Skeletal muscle tissue (tissue), 4 donors: ENCODE results near the gene SPRTN. TPM values are rescaled to one million over a fixed set of nuclear protein-coding genes. Genes with fewer than 3 reads are reported as not detected.
A peak's percentile ranks its signal among the peaks of the same experiment; 100 is the strongest.

Source experiments
- H3K27ac ChIP-seq: one replicate; pipeline ENCODE4 v1.7.0; 2013; ENCODE audit warnings: mild to moderate bottlenecking, low read depth, low read length, inconsistent platforms
- H3K27me3 ChIP-seq, 3 donors: one replicate each; pipeline ENCODE4 v1.7.0; 2013; ENCODE audit warnings: low read length in 3 of 3; ENCODE audit not compliant: control insufficient read depth in 3 of 3, insufficient read depth in 3 of 3
- H3K36me3 ChIP-seq, 3 donors: one replicate each; pipeline ENCODE4 v1.7.0; 2013; ENCODE audit warnings: low read length in 3 of 3; ENCODE audit not compliant: control insufficient read depth in 3 of 3, insufficient read depth in 3 of 3
- H3K4me1 ChIP-seq, 3 donors: one replicate each; pipeline ENCODE4 v1.7.0; 2013; ENCODE audit warnings: low read length in 3 of 3, mild to moderate bottlenecking in 3 of 3; ENCODE audit not compliant: control insufficient read depth in 3 of 3, insufficient read depth in 3 of 3
- H3K4me3 ChIP-seq, 3 donors: one replicate each; pipeline ENCODE4 v1.7.0; 2013; ENCODE audit warnings: low read length in 3 of 3
- H3K9ac ChIP-seq, 3 donors: one replicate each; pipeline ENCODE4 v1.7.0; 2013; ENCODE audit warnings: low read length in 3 of 3, mild to moderate bottlenecking in 3 of 3, moderate library complexity in 2 of 3, low read depth in 1 of 3
- H3K9me3 ChIP-seq, 3 donors: one replicate each; pipeline ENCODE4 v1.7.0; 2013; ENCODE audit warnings: low read length in 3 of 3; ENCODE audit not compliant: control insufficient read depth in 3 of 3
- total RNA-seq: library from RNA; depleted of rRNA; stranded (reverse); fragments of >200 nt; gene quantifications from one replicate; pipeline ENCODE4 v1.2.3, GENCODE V29; 2014
- donor health status: Osteomylitis.

Gene SPRTN, protein sequence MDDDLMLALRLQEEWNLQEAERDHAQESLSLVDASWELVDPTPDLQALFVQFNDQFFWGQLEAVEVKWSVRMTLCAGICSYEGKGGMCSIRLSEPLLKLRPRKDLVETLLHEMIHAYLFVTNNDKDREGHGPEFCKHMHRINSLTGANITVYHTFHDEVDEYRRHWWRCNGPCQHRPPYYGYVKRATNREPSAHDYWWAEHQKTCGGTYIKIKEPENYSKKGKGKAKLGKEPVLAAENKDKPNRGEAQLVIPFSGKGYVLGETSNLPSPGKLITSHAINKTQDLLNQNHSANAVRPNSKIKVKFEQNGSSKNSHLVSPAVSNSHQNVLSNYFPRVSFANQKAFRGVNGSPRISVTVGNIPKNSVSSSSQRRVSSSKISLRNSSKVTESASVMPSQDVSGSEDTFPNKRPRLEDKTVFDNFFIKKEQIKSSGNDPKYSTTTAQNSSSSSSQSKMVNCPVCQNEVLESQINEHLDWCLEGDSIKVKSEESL
- total RNA-seq, result 5.7 TPM

DNA sequence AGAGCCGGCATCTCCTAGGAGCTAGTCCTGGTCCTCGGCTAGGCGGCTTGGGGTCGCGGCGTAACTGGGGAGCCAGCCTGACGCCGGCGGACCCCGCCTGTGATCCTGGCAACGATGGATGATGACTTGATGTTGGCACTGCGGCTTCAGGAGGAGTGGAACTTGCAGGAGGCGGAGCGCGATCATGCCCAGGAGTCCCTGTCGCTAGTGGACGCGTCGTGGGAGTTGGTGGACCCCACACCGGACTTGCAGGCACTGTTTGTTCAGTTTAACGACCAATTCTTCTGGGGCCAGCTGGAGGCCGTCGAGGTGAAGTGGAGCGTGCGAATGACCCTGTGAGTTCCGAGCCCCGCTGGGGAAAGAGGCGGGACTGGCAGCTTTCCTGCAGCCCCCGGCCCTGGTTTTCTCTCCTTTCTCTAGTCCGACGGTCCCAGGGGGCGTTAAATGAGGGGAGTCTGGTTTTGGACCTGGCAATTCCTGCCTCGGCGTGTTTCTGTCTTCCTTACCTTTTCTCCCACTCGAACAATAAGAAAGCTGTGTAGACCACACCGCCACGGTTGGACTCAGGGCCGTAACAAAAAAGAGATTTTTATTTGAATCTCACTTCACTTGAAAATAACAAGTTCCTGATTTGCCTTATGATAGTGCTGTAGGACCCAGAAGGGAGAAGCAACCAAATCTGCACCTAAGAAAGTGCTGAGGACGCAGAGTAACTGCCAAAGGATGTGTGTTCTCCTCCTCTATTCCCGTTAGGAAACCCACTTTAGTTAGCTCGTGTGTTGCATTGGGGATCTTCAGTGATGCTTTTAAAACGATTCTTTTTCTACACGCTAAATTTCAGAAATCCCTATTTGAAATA, at the start of gene SPRTN:
TSS of gene SPRTN (plus strand) at position 24 of the 859 bp plus-strand sequence. CDS start at position 115, 91 bp downstream.
- Histone ChIP-seq H3K4me1 (peaks cover 36 to 41% (median 38%) of the 10 kb centered on the region in 3 donors), H3K9ac (peak within 1 kb of the TSS; percentile 92 to 99 (median 99)), H3K27ac (peak within 1 kb of the TSS; percentile 99), H3K36me3 (peaks cover 8 to 12% (median 9%) of the 10 kb centered on the region in 3 donors), H3K9me3 (no peaks in the 10 kb centered on the region), H3K27me3 (no peaks in the 10 kb centered on the region), H3K4me3 (peak within 1 kb of the TSS; percentile 98 to 99 (median 99))

DNA sequence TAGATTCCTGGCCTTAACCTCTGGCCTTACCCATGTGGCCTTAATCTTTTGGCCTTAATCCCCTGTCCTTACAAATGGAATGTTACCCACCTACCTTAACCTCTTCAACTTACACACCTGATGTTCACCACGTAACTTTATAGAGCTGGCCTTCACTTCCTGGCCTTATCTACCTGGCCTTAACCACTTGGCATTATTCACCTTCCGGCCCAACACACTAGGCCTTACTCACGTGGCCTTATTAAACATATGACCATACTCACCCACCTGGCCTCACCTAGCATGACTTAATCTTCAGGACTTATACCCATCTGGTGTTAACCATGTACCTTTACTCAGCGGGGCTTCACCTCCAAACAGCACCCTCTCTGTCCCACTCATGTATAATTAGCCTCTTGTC, 42.2 kb upstream of the SPRTN start:
- Histone ChIP-seq H3K4me1 (no peaks in the 10 kb centered on the region), H3K36me3 (no peaks in the 10 kb centered on the region), H3K9me3 (no peaks in the 10 kb centered on the region), H3K27ac (no peak overlapping the region), H3K27me3 (no peaks in the 10 kb centered on the region), H3K4me3 (no peak overlapping the region), H3K9ac (no peak overlapping the region)

DNA sequence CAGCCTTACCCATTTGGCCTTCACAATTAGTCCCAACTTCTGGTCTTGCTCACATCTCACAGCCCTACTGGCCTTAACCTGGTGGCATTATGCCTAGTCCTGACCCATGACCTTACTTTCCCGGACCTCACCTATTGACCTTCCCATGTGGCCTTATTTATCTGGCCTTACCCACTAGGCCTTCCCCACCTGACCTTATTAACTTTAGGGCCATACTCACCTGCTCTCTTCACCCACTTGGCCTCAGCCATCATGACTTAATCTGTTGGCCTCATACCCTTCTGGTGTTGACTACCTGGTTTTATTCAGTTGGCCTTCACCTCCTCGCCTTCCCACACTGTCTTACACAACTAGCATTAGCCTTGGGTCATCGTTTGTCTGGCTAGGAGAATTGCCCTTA, 36.1 kb upstream of the SPRTN start:
- no peaks in the 10 kb centered on the region for H3K9me3 ChIP-seq
- no peak overlapping the region for H3K9ac ChIP-seq
- no peaks in the 10 kb centered on the region for H3K27me3 ChIP-seq
- no peak overlapping the region for H3K27ac ChIP-seq
- no peaks in the 10 kb centered on the region for H3K4me1 ChIP-seq
- H3K36me3 ChIP-seq, result no peaks in the 10 kb centered on the region
- no peak overlapping the region for H3K4me3 ChIP-seq

DNA sequence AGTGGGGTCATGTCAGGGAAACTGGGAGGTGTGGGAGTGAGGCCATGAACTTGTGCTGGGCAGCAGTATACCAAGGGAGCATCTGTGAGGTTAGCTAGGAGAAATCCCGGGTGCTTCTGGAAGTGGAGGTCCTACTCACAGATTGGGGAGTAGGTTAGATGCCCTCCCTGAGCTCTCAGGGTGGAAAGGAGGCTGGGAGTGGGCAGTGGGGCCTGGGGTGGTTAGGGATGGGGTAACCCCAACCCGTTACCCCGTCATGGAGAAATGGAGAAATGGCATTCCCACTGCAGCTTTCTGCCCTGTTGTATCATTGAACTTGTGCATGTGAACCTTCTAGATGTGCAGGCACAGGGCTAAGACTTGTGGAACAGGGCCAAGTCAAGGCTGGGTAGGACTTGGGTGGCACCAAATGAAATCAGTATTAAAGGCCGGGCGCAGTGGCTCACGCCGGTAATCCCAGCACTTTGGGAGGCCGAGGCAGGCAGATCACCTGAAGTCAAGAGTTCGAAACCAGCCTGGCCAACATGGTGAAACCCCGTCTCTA, 27.6 kb upstream of the SPRTN start:
- H3K36me3 ChIP-seq, result no peaks in the 10 kb centered on the region
- H3K27me3 ChIP-seq, result no peaks in the 10 kb centered on the region
- H3K9me3 ChIP-seq, result no peaks in the 10 kb centered on the region
- no peak overlapping the region for H3K4me3 ChIP-seq
- H3K9ac ChIP-seq, result no peak overlapping the region
- no peak overlapping the region for H3K27ac ChIP-seq
- no peaks in the 10 kb centered on the region for H3K4me1 ChIP-seq

DNA sequence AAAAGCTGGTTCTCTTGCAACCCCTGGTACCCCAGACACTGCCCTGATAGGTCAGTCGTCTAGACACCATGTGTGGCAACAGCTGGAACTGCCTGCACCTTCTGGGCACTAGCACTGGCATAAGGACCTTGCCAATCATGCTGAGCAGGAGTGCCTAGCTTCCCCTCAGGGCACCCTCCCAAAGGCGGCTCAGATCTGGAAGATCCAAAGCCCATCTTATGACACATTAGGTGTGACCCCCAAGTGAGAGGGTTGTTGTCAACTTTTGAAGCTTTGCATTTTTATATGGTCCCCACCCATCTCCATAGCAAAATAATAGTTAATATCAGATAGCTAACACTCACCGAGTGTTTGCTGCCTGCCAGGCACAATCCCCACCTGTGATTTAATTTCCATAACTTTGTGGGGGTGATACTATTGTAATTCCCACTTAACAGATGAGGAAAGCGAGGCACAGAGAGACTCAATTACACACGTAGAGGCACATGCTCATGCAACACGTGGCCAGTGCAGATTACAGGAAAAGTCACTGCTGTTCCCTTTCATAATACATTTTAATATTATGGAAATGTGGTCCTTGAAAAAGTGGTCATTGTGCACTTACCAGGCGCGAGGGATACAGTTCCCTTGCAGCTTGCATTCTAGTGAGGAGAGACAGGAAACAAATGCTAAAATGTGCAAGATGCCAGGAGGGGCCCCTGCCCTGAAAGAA, 26.2 kb upstream of the SPRTN start:
- Histone ChIP-seq H3K9me3 (no peaks in the 10 kb centered on the region), H3K27ac (no peak overlapping the region), H3K4me3 (no peak overlapping the region), H3K9ac (no peak overlapping the region), H3K4me1 (no peaks in the 10 kb centered on the region), H3K36me3 (no peaks in the 10 kb centered on the region), H3K27me3 (no peaks in the 10 kb centered on the region)

DNA sequence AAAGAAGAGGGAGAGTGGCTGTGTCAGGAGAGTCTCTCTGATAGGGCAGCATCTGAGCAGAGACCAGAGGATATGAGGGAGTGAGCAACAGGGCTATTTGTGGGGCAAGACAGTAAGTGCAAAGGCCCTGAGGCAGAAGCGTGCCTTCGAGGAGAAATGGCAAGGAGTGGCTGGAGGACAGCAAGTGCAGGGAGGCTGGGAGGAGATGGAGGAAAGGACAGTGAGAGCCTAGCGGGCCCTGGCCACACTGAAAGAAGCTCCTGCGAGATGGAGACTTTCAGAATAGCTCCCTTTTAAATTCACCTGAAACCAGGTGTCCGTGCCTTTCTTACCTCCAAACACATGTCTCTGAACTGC, 25.7 kb upstream of the SPRTN start:
- no peak overlapping the region for H3K9ac ChIP-seq
- no peaks in the 10 kb centered on the region for H3K36me3 ChIP-seq
- no peak overlapping the region for H3K27ac ChIP-seq
- no peak overlapping the region for H3K4me3 ChIP-seq
- no peaks in the 10 kb centered on the region for H3K4me1 ChIP-seq
- no peaks in the 10 kb centered on the region for H3K9me3 ChIP-seq
- H3K27me3 ChIP-seq, result no peaks in the 10 kb centered on the region

DNA sequence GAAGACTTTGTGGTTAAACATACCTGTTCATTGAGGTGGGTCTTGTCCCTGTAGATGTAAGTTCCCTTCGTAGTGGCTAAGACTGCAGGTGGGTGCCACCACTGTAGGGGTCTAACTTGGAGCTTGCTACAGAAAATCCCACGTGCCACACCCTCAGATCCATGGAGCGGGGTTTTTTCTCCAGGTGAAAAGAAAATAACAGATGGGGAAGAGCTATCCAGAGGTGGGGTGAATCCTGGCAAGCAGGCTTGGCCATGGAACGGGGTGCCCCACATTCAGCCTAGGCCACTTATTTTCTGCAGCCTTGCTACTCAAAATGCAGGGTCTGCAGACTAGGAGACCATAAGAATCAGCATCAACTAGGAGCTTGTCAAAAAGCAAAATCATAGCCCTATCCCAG, 24.4 kb upstream of the SPRTN start:
- Histone ChIP-seq H3K27ac (no peak overlapping the region), H3K36me3 (no peaks in the 10 kb centered on the region), H3K27me3 (no peaks in the 10 kb centered on the region), H3K9ac (no peak overlapping the region), H3K4me3 (no peak overlapping the region), H3K4me1 (no peaks in the 10 kb centered on the region), H3K9me3 (no peaks in the 10 kb centered on the region)

DNA sequence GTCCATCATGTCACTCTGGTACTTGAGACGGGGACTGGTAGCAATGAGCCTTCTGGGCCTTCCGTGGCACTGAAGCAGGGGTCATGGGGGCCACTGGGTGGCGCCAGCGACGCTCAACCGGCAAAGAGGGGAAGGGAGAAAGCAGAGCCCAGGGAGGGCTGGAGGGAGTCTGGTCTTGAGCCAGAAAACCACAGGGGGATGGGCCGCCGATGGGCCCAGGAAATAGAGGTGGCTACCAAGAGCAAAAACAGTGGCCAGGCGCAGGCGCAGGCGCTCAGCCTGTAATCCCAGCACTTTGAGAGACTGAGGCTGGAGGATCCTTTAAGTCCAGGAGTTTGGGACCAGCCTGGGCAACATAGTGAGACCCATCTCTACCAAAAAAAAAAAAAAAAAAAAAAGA, 22.2 kb upstream of the SPRTN start:
- no peak overlapping the region for H3K9ac ChIP-seq
- H3K9me3 ChIP-seq, result no peaks in the 10 kb centered on the region
- H3K27me3 ChIP-seq, result no peaks in the 10 kb centered on the region
- no peak overlapping the region for H3K4me3 ChIP-seq
- no peaks in the 10 kb centered on the region for H3K4me1 ChIP-seq
- H3K27ac ChIP-seq, result no peak overlapping the region
- no peaks in the 10 kb centered on the region for H3K36me3 ChIP-seq

DNA sequence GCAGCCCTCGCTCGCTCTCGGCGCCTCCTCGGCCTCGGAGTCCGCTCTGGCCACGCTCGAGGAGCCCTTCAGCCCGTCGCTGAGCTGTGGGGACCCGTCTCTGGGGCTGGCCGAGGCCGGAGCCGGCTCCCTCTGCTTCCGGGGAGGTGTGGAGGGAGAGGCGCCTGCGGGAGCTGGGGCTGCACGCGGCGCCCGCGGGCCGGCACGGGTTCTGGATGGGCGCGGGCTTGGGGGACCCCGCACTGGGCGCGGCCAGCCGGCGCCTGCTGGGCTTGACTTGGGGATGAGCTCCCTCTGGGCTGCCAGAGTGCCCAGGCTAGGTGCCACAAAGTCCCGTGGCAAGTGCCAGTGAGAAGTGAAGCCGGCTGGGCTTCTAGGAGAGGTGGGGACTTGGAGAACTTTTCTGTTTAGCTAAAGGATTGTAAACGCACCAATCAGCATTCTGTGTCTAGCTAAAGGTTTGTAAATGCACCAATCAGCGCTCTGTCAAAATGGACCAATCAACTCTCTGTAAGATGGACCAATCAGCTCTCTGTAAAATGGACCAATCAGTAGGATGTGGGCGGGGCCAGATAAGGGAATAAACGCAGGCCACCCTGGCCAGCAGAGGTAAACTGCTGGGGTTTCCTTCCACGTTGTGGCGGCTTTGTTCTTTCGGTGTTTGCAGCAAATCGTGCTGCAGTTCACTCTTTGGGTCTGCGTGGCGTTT, 20.6 kb upstream of the SPRTN start:
- no peak overlapping the region for H3K4me3 ChIP-seq
- no peaks in the 10 kb centered on the region for H3K4me1 ChIP-seq
- H3K36me3 ChIP-seq, result no peaks in the 10 kb centered on the region
- H3K27ac ChIP-seq, result no peak overlapping the region
- no peaks in the 10 kb centered on the region for H3K27me3 ChIP-seq
- no peak overlapping the region for H3K9ac ChIP-seq
- H3K9me3 ChIP-seq, result no peaks in the 10 kb centered on the region
